NT2/D1 (cell line): ENCODE results near the gene GTF3C5.

Experiments
- SUZ12 ChIP-seq: IDR thresholded peaks from 2 replicates; pipeline ENCODE4 v1.6.1; 2011; ENCODE audit not compliant: insufficient read length, insufficient read depth; ENCODE audit errors: extremely low read depth
- YY1 ChIP-seq: IDR thresholded peaks from 2 replicates; pipeline ENCODE4 v1.6.1; 2011; ENCODE audit not compliant: insufficient read length, insufficient read depth
- ZNF274 ChIP-seq: IDR thresholded peaks from 2 replicates; pipeline ENCODE4 v1.6.1; 2011; ENCODE audit warnings: mild to moderate bottlenecking, low read depth, low read length

- TF ChIP-seq YY1 (no peak), SUZ12 (no peak), ZNF274 (no peak)
These were observed 25.1 kb downstream of the GTF3C5 start for GRCh38 chr9:133055788-133056420.
